Ascending aorta (tissue), 2 donors: Measurements from ENCODE around the gene SOS2. TPM values are rescaled to one million over a fixed set of nuclear protein-coding genes. Genes with fewer than 3 reads are reported as not detected.

Experiments
- DNase-seq, 2 donors: peaks; one replicate each; pipeline ENCODE4 v3.0.0-alpha.2; 2019; ENCODE audit warnings: low spot score in 2 of 2
- H3K27ac ChIP-seq, 2 donors: fragments of 200-600 bp; sonication (generic); one replicate each; pipeline ENCODE4 v1.5.1; 2016 to 2017; ENCODE audit warnings: mild to moderate bottlenecking in 1 of 2
- H3K27me3 ChIP-seq: fragments of 200-600 bp; sonication (generic); one replicate; pipeline ENCODE4 v1.5.1; 2017
- H3K36me3 ChIP-seq, 2 donors: fragments of 200-600 bp; sonication (generic); one replicate each; pipeline ENCODE4 v1.5.1; 2016
- H3K4me1 ChIP-seq, 2 donors: fragments of 200-600 bp; sonication (generic); one replicate each; pipeline ENCODE4 v1.5.1; 2016 to 2017; ENCODE audit warnings: mild to moderate bottlenecking in 1 of 2
- H3K4me3 ChIP-seq, 2 donors: fragments of 200-600 bp; sonication (generic); one replicate each; pipeline ENCODE4 v1.5.1; 2016 to 2017; ENCODE audit warnings: mild to moderate bottlenecking in 1 of 2
- H3K9me3 ChIP-seq, 2 donors: fragments of 200-600 bp; sonication (generic); one replicate each; pipeline ENCODE4 v1.5.1; 2016
- intact Hi-C: fragments of 100-400 bp; cut with DNase I; formaldehyde crosslinking; loops from one replicate; pipeline ENCODE4 v1.15.1; 2023
- total RNA-seq: library from RNA; depleted of rRNA; stranded (reverse); fragments of >200 nt; gene quantifications from one replicate; pipeline ENCODE4 v1.1.0, GENCODE V29; 2016
- TF ChIP-seq, protein P1 (sequence below), 3 experiments: fragments of 200-600 bp in 2 of 3; fragments of 450-650 bp in 1 of 3; sonication (generic) in 2 of 3; IDR thresholded peaks; one replicate each; pipeline ENCODE4 v1.5.1; 2016 to 2019; ENCODE audit warnings: antibody characterized with exemption in 3 of 3, mild to moderate bottlenecking in 1 of 3, moderate library complexity in 1 of 3

The SOS2 gene
- total RNA-seq, 1 donor from 2014 or later = 7.3 TPM

DNA sequence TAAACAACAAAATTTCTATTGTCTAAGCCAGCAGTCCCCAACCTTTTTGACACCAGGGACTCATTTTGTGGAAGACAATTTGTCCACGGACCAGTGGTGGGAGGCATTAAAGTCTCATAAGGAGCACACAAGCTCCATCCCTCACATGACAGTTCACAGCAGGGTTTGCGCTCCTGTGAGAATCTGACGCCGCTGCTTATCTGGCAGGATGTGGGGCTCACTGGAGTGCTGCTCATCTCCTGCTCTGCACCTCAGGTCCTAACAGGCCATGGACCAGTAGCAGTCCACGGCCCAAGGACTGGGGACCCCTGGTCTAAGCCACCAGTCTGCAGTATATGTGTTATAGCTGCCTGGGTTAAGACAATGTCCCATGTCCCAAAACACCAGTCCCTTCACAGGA, 142.2 kb downstream of the SOS2 start:
- Histone ChIP-seq H3K27me3 (no peaks in the 10 kb centered on the region), H3K4me1 (no peaks in the 10 kb centered on the region), H3K4me3 (no peak overlapping the region), H3K36me3 (no peaks in the 10 kb centered on the region), H3K27ac (no peak overlapping the region), H3K9me3 (no peaks in the 10 kb centered on the region)
- DNase-seq = no peak
- intact Hi-C loops = no loop called here
- TF ChIP-seq, protein P1, sequence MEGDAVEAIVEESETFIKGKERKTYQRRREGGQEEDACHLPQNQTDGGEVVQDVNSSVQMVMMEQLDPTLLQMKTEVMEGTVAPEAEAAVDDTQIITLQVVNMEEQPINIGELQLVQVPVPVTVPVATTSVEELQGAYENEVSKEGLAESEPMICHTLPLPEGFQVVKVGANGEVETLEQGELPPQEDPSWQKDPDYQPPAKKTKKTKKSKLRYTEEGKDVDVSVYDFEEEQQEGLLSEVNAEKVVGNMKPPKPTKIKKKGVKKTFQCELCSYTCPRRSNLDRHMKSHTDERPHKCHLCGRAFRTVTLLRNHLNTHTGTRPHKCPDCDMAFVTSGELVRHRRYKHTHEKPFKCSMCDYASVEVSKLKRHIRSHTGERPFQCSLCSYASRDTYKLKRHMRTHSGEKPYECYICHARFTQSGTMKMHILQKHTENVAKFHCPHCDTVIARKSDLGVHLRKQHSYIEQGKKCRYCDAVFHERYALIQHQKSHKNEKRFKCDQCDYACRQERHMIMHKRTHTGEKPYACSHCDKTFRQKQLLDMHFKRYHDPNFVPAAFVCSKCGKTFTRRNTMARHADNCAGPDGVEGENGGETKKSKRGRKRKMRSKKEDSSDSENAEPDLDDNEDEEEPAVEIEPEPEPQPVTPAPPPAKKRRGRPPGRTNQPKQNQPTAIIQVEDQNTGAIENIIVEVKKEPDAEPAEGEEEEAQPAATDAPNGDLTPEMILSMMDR (IDR thresholded peaks at IDR 0.05) = no peak

DNA sequence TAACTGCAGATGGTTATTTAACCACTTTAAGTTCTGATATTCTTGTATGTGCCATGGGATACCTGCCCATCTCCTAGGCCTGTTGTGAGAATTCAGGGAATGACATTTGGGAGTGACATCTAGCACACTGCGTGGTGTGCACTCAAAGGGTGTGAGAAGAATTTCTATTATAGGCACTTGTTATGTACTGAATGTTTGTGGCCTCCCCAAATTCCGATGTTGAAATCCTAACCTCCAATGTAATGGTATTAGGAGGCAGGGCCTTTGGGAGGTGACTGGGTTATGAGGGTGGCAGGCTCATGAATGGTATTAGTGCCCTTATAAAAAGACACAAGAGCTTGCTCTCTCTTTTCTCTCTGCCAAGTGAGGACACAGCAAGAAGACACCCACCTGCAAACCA, 142.6 kb downstream of the SOS2 start:
- Histone ChIP-seq H3K4me1 (no peaks in the 10 kb centered on the region), H3K4me3 (no peak overlapping the region), H3K36me3 (no peaks in the 10 kb centered on the region), H3K27me3 (no peaks in the 10 kb centered on the region), H3K27ac (no peak overlapping the region), H3K9me3 (no peaks in the 10 kb centered on the region)
- TF ChIP-seq, protein P1 (IDR thresholded peaks at IDR 0.05) = no peak
- intact Hi-C loops = no loop called here
- DNase-seq = no peak

DNA sequence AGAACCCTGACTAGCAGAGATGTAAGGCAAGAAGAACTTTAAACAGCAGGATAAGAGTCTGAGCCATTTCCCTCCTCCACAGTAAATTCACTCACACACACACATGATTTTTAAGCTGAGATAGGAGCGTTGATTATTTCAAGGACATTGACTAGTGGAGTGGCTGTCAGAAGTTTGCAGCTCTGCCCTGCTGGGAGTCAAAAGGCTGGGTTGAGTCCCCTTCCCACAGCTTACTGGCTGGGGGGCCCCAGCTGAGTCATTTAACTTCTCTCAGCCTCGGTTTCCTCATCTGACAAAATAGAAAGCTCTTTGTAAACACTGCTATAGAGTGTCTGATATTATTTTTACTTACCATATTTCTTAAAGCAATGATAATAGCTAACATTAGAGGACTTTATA, 143.3 kb downstream of the SOS2 start:
- intact Hi-C loops = no loop called here
- DNase-seq = no peak
- Histone ChIP-seq H3K27ac (no peak overlapping the region), H3K4me3 (no peak overlapping the region), H3K4me1 (no peaks in the 10 kb centered on the region), H3K9me3 (no peaks in the 10 kb centered on the region), H3K36me3 (no peaks in the 10 kb centered on the region), H3K27me3 (no peaks in the 10 kb centered on the region)
- TF ChIP-seq, protein P1 (IDR thresholded peaks at IDR 0.05) = no peak

DNA sequence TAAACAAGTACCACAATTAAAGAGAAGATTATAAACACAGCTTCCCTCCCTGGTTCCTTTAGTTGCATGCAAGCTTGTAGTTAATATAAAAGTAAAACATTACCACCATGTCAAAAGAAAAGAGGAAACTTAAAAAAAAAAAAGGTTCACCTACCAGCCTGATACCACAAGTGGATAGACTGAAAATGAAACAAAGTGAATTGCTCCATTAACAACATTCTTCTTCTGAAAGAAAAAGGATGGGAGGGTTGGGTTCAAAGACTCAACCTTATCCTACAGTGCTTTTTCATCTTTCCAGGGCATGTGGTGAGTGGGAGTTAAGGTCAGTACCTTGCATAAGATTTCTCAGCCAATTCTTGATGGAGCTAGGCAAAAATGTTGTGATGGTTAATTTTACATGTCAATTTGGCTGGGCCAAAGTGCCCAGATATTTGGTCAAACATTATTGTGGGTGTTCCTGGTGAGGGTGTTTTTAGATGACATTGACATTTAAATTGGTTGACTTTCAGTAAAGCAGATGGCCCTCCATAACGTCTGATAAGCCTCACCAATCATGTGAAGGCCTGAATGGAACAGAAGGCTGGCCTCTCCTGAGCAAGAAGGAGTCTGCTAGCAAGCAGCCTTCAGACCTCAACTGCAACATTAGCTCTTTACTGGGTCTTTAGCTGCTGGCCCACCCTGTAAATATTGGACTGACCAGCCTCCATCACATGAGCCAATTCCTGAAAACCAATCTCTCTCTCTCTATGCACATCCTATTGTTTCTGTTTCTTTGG, 143.8 kb downstream of the SOS2 start:
- no peak for DNase-seq
- Histone ChIP-seq H3K36me3 (no peaks in the 10 kb centered on the region), H3K9me3 (no peaks in the 10 kb centered on the region), H3K4me1 (no peaks in the 10 kb centered on the region), H3K4me3 (no peak overlapping the region), H3K27me3 (no peaks in the 10 kb centered on the region), H3K27ac (no peak overlapping the region)
- TF ChIP-seq, protein P1 (IDR thresholded peaks at IDR 0.05) = no peak
- intact Hi-C loops = no loop called here

DNA sequence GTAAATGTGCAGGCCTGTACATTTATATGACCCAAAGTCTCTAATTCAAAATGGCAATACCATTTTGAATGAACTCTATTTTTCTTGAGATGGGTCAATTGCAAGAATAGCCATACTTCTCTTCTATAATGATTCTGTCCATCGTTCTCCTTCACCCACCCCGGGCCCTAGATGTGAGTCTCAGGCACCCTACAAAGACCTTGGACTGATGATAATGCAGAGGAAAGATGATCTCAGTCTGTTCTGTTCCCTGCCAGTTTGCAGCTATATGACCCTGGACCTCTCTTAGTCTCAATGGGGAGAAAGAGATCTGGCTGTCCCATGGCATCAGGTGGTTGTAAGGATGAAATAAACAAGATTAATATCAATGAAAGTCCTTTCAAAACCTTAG, 145.1 kb downstream of the SOS2 start:
- DNase-seq = no peak
- TF ChIP-seq, protein P1 (IDR thresholded peaks at IDR 0.05) = no peak
- Histone ChIP-seq H3K4me3 (no peak overlapping the region), H3K27me3 (no peaks in the 10 kb centered on the region), H3K36me3 (no peaks in the 10 kb centered on the region), H3K4me1 (no peaks in the 10 kb centered on the region), H3K9me3 (no peaks in the 10 kb centered on the region), H3K27ac (no peak overlapping the region)
- intact Hi-C loops = no loop called here
